GM19043 (cell line): ENCODE data around the gene HPSE.
"Not testable (repeated sequence)": the region's sequence is repeated elsewhere in the genome, so short reads cannot be mapped to it uniquely, and the experiment has no call there.

Source experiments
- ATAC-seq: cut with Tn5 transposase; IDR thresholded peaks from one replicate; pipeline ENCODE4 v1.9.1; 2021; ENCODE audit warnings: low read depth; ENCODE audit not compliant: unreplicated experiment

The HPSE gene

DNA sequence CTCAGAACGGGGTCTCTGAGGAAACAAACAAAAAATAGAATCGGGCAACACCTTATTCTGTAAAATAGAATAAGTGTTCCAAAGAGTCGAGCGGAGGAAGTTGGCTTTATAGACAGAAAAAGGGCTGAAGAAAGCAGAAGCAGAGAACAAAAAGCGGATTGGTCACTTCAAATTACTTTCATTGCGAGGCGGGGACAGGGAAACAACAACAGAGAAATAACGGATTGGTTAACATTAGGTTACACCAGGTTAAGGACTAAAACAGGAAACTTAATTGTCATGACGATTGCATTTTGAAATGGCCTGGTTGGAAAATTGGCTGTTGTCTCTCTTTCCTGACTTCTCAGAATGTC is 49.6 kb downstream of the HPSE start:
- no peak for ATAC-seq

GRCh38 chr4:83284193-83285054 is 50.2 kb downstream of the HPSE start, which contains the start of gene COQ2:
Gene COQ2, minus strand, starts transcription at chr4:83284798. Its CDS starts 34 bp downstream, at chr4:83284764.
- ATAC-seq: peak; percentile 84

- no peak for ATAC-seq
Observed at GRCh38 chr4:83283181-83283580, 51.5 kb downstream of the HPSE start.

GRCh38 chr4:83282049-83282535 is 52.6 kb downstream of the HPSE start:
- ATAC-seq: no peak

GRCh38 chr4:83281307-83281706 is 53.3 kb downstream of the HPSE start:
- no peak for ATAC-seq

GRCh38 chr4:83276299-83277040 is 58.2 kb downstream of the HPSE start:
- peak; percentile 51 for ATAC-seq

- ATAC-seq: not testable (repeated sequence)
Observed at GRCh38 chr4:83273926-83274325, 60.7 kb downstream of the HPSE start.

- ATAC-seq: peak; percentile 88
Observed at GRCh38 chr4:83272900-83273299, 61.7 kb downstream of the HPSE start.

- no peak for ATAC-seq
Observed at GRCh38 chr4:83269256-83269655, 65.4 kb downstream of the HPSE start.

GRCh38 chr4:83268491-83268890 is 66.2 kb downstream of the HPSE start:
- no peak for ATAC-seq

GRCh38 chr4:83267830-83268475 is 66.7 kb downstream of the HPSE start:
- no peak for ATAC-seq

DNA sequence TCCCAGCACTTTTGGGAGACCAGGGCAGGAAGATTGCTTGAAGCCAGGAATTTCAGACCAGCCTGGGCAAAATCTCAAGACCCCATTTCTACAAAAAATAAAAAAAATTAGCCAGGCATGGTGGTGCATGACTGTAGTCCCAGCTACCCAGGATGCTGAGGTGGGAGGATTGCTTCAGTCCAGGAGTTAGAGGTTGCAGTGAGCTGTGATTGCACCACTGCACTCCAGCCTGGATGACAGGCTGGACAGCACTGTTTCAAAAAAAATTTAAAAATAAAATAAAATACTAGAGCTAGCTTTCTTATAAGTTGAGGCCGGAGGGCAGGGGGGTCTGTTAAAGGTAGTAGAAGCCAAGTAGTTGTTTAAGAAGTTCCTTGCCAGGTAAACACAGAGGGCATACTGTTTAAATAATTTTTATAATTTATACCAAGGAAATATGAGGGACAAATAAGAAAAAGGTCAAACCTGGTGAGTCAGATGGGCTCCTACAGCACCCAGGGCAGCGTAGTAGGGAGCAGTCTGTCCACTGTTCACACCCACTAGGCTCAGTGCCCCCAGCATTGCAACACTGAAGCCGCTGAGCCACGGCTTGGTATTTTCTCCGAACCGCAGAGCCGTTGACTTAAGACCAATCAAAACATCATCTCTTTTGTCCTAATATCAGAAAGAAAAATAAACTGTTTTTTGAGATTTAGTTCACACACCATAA is 67.4 kb downstream of the HPSE start:
- no peak for ATAC-seq

GRCh38 chr4:83266689-83267088 is 68.0 kb downstream of the HPSE start:
- no peak for ATAC-seq

GRCh38 chr4:83263106-83263505 is 71.5 kb downstream of the HPSE start:
- no peak for ATAC-seq

DNA sequence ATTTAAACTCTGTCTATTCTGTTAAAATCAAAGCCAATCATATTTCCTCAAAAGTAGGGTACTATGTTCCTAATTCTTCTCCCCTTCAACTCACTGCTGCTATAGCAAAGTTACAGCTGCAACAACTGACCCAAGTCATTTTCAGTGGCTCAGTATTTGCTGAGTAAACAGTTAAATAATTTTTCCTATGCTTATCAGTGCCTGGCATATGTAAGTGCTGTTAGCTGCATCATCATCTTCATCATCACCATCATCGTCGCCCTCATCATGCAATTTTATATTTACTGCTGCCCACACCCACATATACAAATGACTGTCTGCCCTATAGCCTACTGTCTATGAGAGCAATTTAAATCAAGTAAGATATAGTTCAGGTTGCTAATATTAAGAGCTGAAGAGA is 72.0 kb downstream of the HPSE start:
- ATAC-seq: no peak

- ATAC-seq: no peak
Observed at GRCh38 chr4:83261307-83261706, 73.3 kb downstream of the HPSE start.

GRCh38 chr4:83259586-83259985 is 75.1 kb downstream of the HPSE start:
- ATAC-seq: no peak

DNA sequence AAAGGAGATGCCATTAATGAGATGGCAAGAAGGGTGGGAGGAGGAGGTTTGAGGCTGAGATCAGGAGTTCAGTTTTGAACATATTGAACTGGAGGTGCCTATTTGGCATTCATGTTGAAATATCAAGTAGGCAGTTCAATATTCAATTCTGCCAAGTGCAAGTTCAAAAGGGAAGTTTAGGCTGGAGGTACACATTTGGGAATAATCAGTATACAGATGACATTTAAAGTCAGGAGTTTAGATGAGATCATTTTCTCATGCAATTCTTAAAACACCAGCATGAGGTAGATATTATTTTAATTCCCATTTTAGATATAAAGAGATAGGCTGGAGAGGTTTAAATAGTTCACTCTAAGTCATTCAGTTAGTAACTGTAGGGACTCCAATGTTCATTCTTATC is 76.2 kb downstream of the HPSE start:
- no peak for ATAC-seq

GRCh38 chr4:83257811-83258210 is 76.8 kb downstream of the HPSE start:
- no peak for ATAC-seq

DNA sequence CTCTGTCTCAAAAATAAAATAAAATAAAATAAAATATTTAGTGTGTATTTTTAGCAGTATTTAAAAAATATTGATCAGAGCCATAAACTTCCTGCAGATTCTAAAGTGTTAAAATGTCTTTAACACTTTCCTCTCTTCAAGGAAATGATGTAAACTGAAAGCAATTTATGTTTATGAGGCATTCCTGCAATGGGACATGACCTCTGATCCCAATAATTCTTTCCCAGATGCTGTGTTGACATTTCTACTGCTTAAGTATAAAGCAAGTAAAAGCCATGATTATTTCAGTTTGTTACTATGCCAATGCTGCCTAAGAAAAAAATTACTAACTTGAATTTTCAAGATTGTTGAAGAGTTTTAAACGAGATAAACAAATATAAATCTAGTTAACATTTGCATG is 79.1 kb downstream of the HPSE start:
- no peak for ATAC-seq
